Naive thymus-derived CD4-positive, alpha-beta T cell (primary cell): Measurements from ENCODE around the gene COL5A1. TPM values are rescaled to one million over a fixed set of nuclear protein-coding genes. Genes with fewer than 3 reads are reported as not detected.

Source experiments
- ATAC-seq: fragments of 150-1000 bp; cut with Tn5 transposase; 2 replicates; pipeline ENCODE4 v1.10.0; 2021; ENCODE audit warnings: mild to moderate bottlenecking, moderate library complexity
- CTCF ChIA-PET: fragments of 350-600 bp; sonication (Branson Sonifier 250); formaldehyde crosslinking; loops from one replicate; lab custom pipeline; 2021; ENCODE audit warnings: antibody characterized with exemption; lab: Charles Lee
- POLR2A ChIA-PET: fragments of 350-600 bp; sonication (Branson Sonifier 250); formaldehyde crosslinking; loops from one replicate; lab custom pipeline; 2021; ENCODE audit warnings: antibody characterized with exemption, inconsistent platforms; lab: Charles Lee
- DNase-seq, 9 donors: peaks; one replicate each; pipeline versions ENCODE4 v3.0.0 to v3.0.0-alpha.2; 2020 to 2022; ENCODE audit warnings: mixed read lengths in 1 of 9
- H3K27ac ChIP-seq: one replicate; pipeline ENCODE4 v1.7.0; 2013; ENCODE audit warnings: mild to moderate bottlenecking, low read depth, low read length, moderate library complexity
- H3K27me3 ChIP-seq, 2 donors: one replicate each; pipeline ENCODE4 v1.7.0; 2013; ENCODE audit warnings: low read length in 2 of 2, mild to moderate bottlenecking in 2 of 2, moderate library complexity in 2 of 2; ENCODE audit not compliant: control insufficient read depth in 2 of 2, insufficient read depth in 2 of 2
- H3K36me3 ChIP-seq, 3 experiments: 1 replicate in 2 of 3; 2 replicates in 1 of 3; pipeline ENCODE4 v1.7.0; 2013; ENCODE audit warnings: low read length in 3 of 3, mild to moderate bottlenecking in 3 of 3, moderate library complexity in 1 of 3; ENCODE audit not compliant: insufficient read depth in 3 of 3, control insufficient read depth in 2 of 3
- H3K4me1 ChIP-seq, 2 donors: one replicate each; pipeline ENCODE4 v1.7.0; 2013; ENCODE audit warnings: low read length in 2 of 2, mild to moderate bottlenecking in 2 of 2, moderate library complexity in 1 of 2; ENCODE audit not compliant: control insufficient read depth in 2 of 2, insufficient read depth in 2 of 2
- H3K4me3 ChIP-seq: 2 replicates; pipeline ENCODE4 v1.7.0; 2013; ENCODE audit warnings: mild to moderate bottlenecking, low read length
- H3K9me3 ChIP-seq, 3 experiments: 1 replicate in 2 of 3; 2 replicates in 1 of 3; pipeline ENCODE4 v1.7.0; 2013; ENCODE audit warnings: low read length in 3 of 3; ENCODE audit not compliant: control insufficient read depth in 2 of 3
- H3K27ac Mint-ChIP-seq, 9 donors: one replicate each; pipeline ENCODE4 v1.8.0; 2020 to 2022; ENCODE audit warnings: mixed read lengths in 9 of 9, mild to moderate bottlenecking in 8 of 9, moderate library complexity in 5 of 9, inconsistent platforms in 2 of 9
- H3K27me3 Mint-ChIP-seq, 5 donors: one replicate each; pipeline ENCODE4 v1.8.0; 2021 to 2022; ENCODE audit warnings: mixed read lengths in 5 of 5, mild to moderate bottlenecking in 1 of 5
- H3K36me3 Mint-ChIP-seq, 5 donors: one replicate each; pipeline ENCODE4 v1.8.0; 2020 to 2022; ENCODE audit warnings: mixed read lengths in 5 of 5, mild to moderate bottlenecking in 3 of 5, inconsistent platforms in 1 of 5
- H3K4me1 Mint-ChIP-seq, 7 donors: one replicate each; pipeline ENCODE4 v1.8.0; 2020 to 2022; ENCODE audit warnings: mixed read lengths in 7 of 7, mild to moderate bottlenecking in 3 of 7, inconsistent platforms in 1 of 7
- H3K4me3 Mint-ChIP-seq, 10 donors: one replicate each; pipeline ENCODE4 v1.8.0; 2020 to 2022; ENCODE audit warnings: mild to moderate bottlenecking in 10 of 10, mixed read lengths in 10 of 10, moderate library complexity in 6 of 10, inconsistent platforms in 2 of 10
- H3K9me3 Mint-ChIP-seq, 11 donors: one replicate each; pipeline ENCODE4 v1.8.0; 2020 to 2022; ENCODE audit warnings: mixed read lengths in 11 of 11, mild to moderate bottlenecking in 4 of 11, inconsistent platforms in 1 of 11, moderate library complexity in 1 of 11
- intact Hi-C, 2 donors: fragments of 100-400 bp; cut with micrococcal nuclease; formaldehyde crosslinking; loops; one replicate each; pipeline ENCODE4 v1.15.1; 2023
- polyA plus RNA-seq, 2 donors: library from polyadenylated mRNA; unstranded; fragments of 300-500 nt; fragmentation: Illumina TruSeq; gene quantifications; one replicate each; pipeline ENCODE4 v1.2.3, GENCODE V29; 2021
- total RNA-seq, 6 experiments: library from RNA in 5 of 6; stranded (reverse) in 5 of 6; gene quantifications; 1 replicate in 5 of 6; 2 replicates in 1 of 6; pipeline ENCODE4 v1.2.3 and lab custom pipeline; 2021 to 2026

The COL5A1 gene
- total RNA-seq, result under 1 TPM; 0.16 to 0.56 (median 0.24) TPM
- not detected for polyA plus RNA-seq
- 1.6 reads per million, percentile 5 among the genes with 10 or more reads in this experiment for total RNA-seq (lab: John Stamatoyannopoulos, UW)

DNA sequence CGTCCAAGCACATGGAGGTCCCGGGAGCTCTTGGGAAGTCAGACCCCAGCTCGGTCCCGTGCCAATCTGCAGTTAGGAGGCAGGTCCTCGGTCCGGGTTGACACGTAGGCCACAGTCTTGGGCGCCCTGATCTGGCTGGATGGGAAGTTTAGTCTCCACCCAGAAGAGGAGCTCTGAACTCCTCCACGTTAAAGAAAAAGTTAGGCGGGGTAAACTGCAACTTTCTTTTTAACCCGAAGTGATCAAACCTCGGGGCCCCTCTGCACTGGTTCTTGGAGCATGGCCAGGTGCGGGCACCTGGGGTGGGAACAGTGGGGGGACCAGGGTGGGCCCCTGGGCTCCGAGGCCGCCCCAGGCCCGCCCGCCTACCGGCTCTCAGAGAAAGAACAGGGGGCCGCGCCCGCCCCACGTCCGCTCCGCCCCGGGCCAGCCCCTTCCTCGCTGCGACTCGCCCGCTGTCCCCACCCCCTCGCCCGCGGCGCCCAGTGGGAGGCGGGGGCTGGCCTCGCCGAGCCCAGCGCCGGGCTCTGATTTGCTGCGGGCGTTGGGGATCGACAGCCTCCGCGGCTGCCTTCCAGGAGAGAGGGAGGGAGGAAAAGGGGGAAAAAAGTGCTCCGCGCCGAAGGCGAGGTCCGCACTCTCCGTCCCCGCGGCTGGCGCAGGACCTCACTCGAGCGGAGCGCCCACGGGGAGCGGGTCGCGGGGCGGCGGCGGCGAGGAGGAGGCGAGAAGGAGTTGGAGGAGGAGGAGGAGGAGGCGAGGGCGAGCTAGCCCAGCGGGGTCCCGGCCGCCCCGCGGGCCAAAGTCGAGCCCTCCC lies at the start of gene COL5A1:
Gene COL5A1, plus strand, starts transcription at position 631 of the 817 bp plus-strand sequence. CDS start 385 bp downstream, outside the sequence.
- intact Hi-C loops, result loop anchor here in 1 of 2 donors (10.0 kb wide), 1 partner anchor 1193 kb away; no protein-coding TSS in a partner anchor
- Histone ChIP-seq H3K36me3 (no peaks in the 10 kb centered on the region), H3K4me1 (no peaks in the 10 kb centered on the region), H3K27ac (no peak within 1 kb of the TSS), H3K4me3 (peak within 1 kb of the TSS; percentile 35), H3K9me3 (no peaks in the 10 kb centered on the region), H3K27me3 (no peaks in the 10 kb centered on the region)
- H3K27me3 Mint-ChIP-seq, result peaks cover 7 to 35% (median 12%) of the 10 kb centered on the region in 5 donors
- ChIA-PET POLR2A (no interaction called here), CTCF (no interaction called here)
- H3K36me3 Mint-ChIP-seq, result no peaks in the 10 kb centered on the region
- ATAC-seq (peak; percentile 88), DNase-seq (peak in 8 of 9 donors; percentile 10 to 55 (median 39))
- H3K27ac Mint-ChIP-seq, result no peak within 1 kb of the TSS
- H3K4me1 Mint-ChIP-seq, result peaks cover 0 to 6% (median 0%) of the 10 kb centered on the region in 7 donors
- peaks cover 0 to 2% (median 0%) of the 10 kb centered on the region in 11 donors for H3K9me3 Mint-ChIP-seq
- peak within 1 kb of the TSS in 9 of 10 donors; percentile 42 to 78 (median 70) for H3K4me3 Mint-ChIP-seq

DNA sequence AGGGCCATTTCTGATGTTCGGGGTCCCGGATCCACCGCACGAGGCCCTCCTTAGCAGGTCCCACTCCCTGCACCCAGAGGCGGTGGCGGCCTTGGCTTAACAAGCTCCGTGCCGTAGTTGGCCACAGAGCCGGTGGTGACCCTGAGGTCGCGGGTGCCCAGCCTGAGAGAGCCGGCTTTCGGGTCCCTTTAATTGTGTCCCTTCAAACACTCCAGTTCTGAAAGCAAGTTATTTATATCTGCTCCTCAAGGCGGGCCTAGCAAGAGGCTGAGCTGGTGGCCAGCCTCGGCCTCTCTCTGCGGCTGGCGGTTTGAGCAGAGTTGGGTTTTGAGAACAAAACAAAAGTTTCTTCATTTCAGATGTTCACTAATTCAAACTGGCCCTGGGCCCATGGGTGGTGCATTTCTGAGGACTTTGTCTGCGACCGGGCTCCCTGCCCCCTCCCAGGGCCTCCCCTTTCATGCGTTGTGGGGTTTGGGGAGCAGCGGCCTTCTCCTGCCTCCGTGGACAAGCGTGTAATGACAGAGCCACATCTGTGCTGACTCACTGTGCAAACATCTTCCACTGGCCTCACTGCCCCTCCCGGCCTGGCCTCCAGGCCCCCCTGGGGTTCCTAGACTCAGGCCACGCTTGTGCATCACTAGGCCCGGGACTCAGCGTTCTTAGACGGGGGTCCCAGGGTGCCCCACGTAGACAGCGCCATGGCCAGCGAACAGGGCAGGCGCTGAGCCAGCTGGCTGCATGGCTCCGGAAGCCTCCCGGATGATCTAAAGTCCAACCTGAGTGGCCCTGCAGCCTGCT lies 49.4 kb upstream of the COL5A1 start:
- Mint-ChIP-seq H3K4me3 (no peak overlapping the region), H3K36me3 (no peaks in the 10 kb centered on the region), H3K27me3 (peaks cover 0 to 19% (median 5%) of the 10 kb centered on the region in 5 donors), H3K4me1 (no peaks in the 10 kb centered on the region), H3K27ac (no peak overlapping the region), H3K9me3 (no peaks in the 10 kb centered on the region)
- POLR2A ChIA-PET, result no interaction called here
- intact Hi-C loops, result no loop called here
- no peak for ATAC-seq
- no peak overlapping the region for H3K27ac ChIP-seq
- no peak overlapping the region for H3K4me3 ChIP-seq
- H3K27me3 ChIP-seq, result no peaks in the 10 kb centered on the region
- H3K9me3 ChIP-seq, result no peaks in the 10 kb centered on the region
- CTCF ChIA-PET, result interaction anchor here (0.7 kb wide), 1 partner anchor 22 kb away, joined by 3 read pairs; no protein-coding TSS in a partner anchor
- no peaks in the 10 kb centered on the region for H3K36me3 ChIP-seq
- H3K4me1 ChIP-seq, result no peaks in the 10 kb centered on the region
- no peak for DNase-seq

DNA sequence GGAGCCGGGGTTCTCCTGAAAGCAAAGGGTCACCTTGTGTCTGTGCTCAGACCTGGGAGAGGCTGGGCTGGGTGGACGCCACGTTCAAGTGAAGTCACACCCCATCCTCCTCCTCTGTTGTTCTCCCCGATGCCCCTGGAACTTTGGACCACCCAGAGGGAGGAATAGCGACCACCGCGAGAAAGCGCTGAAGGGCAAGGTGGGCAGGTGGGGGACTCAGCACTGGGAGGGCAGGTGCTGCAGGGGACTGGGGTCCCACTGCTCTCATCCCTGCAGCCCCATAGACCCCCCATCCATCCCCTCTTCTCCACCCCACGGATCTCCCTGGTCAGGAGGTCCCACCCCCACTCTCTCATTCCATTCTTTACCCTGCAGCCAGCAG lies 48.8 kb upstream of the COL5A1 start:
- intact Hi-C loops, result no loop called here
- Mint-ChIP-seq H3K36me3 (no peaks in the 10 kb centered on the region), H3K27me3 (peaks cover 0 to 21% (median 5%) of the 10 kb centered on the region in 5 donors), H3K4me3 (no peak overlapping the region), H3K9me3 (no peaks in the 10 kb centered on the region), H3K27ac (no peak overlapping the region), H3K4me1 (no peaks in the 10 kb centered on the region)
- no peaks in the 10 kb centered on the region for H3K4me1 ChIP-seq
- H3K4me3 ChIP-seq, result no peak overlapping the region
- no peaks in the 10 kb centered on the region for H3K36me3 ChIP-seq
- CTCF ChIA-PET, result no interaction called here
- no peaks in the 10 kb centered on the region for H3K9me3 ChIP-seq
- POLR2A ChIA-PET, result no interaction called here
- no peaks in the 10 kb centered on the region for H3K27me3 ChIP-seq
- DNase-seq, result no peak
- H3K27ac ChIP-seq, result no peak overlapping the region
- ATAC-seq, result no peak

DNA sequence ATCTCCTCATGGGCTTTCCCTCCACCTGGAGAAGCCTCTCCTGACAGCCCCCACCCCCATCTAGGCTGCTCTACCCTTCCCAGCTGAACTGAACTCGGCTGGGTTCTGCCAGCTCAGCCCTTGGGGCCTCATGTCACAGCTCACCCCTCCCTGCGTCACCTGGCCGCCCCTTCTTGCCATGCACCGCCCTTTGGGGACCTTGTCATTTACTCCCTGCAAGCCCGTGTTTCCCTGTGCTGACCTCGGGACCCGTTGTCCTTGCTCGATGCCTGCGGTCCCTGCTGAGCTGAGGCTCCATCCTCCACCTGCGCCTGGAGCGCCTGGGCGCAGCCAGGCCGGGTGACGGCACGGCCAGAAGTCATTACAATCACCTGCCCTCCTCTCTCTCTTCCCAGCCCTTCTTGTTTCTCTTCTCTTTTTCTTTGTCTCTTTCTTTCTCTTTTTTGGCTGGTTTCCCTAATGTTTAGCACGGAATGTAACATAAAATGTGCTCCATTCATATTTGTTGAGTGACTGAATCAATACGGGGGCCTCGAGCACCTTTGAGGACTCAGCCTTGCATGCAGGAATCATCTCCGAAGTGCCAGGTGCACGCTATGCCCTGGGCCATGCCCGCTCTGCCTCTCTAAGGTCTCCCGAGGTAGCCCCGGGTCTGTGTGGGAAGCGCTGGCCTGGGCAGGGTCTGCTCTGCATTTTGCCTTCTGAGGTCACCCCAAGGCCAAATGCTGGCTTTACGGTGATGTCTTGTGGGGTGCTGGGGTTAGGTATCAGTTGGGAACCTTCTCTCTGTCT lies 48.1 kb upstream of the COL5A1 start:
- ChIA-PET POLR2A (no interaction called here), CTCF (no interaction called here)
- no peak for DNase-seq
- H3K9me3 ChIP-seq, result no peaks in the 10 kb centered on the region
- H3K4me3 Mint-ChIP-seq, result no peak overlapping the region
- no peak overlapping the region for H3K27ac Mint-ChIP-seq
- H3K36me3 ChIP-seq, result no peaks in the 10 kb centered on the region
- peaks cover 0 to 27% (median 5%) of the 10 kb centered on the region in 5 donors for H3K27me3 Mint-ChIP-seq
- no peak for ATAC-seq
- no peaks in the 10 kb centered on the region for H3K27me3 ChIP-seq
- intact Hi-C loops, result no loop called here
- no peak overlapping the region for H3K27ac ChIP-seq
- no peaks in the 10 kb centered on the region for H3K36me3 Mint-ChIP-seq
- no peaks in the 10 kb centered on the region for H3K9me3 Mint-ChIP-seq
- no peaks in the 10 kb centered on the region for H3K4me1 Mint-ChIP-seq
- H3K4me3 ChIP-seq, result no peak overlapping the region
- no peaks in the 10 kb centered on the region for H3K4me1 ChIP-seq

DNA sequence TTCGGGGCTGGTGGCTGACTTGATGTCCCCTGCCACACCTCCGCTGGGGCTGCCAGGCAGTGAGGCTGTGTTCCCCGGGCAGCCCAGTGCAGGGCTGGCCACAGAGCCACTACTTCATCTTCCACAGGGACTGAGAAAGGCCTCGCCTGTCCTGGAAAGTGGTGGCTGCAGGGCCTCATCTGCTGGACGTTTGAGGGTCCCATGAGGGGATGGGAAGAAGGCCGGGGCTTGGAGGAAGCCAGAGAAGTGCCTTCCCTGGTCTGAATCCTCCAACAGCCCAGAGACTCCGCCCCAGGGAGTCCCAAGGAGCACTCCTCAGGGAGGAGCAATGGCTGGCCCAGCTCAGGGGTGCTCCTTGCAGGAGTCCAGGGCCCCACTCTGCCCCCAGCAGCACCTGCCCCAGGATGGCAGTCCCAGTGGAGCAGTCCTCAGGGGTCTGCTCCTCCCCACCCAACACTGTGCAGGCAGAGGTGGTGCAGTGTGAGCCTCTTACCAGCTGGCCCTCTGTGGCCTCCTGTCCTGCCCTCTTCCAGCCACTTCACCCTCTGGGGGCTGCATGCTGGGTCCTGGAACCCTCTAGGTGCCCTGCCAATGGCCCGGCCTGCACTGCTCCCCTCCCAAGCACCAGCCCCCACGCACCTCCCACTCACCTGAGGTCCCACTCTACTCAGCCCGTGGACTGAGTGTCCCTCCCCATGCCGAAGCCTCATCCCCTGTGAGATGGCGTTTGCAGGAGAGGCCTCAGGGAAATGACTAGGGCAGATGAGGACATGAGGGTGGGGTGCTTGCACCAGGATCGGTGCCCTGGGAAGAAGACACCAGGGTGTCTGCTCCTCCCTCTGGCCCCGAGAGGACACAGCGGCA lies 47.3 kb upstream of the COL5A1 start:
- ChIA-PET POLR2A (no interaction called here), CTCF (no interaction called here)
- Histone ChIP-seq H3K4me3 (no peak overlapping the region), H3K36me3 (no peaks in the 10 kb centered on the region), H3K9me3 (no peaks in the 10 kb centered on the region), H3K27ac (no peak overlapping the region), H3K4me1 (no peaks in the 10 kb centered on the region), H3K27me3 (no peaks in the 10 kb centered on the region)
- DNase-seq (no peak), ATAC-seq (no peak)
- H3K27me3 Mint-ChIP-seq, result peaks cover 0 to 23% (median 5%) of the 10 kb centered on the region in 5 donors
- no peaks in the 10 kb centered on the region for H3K36me3 Mint-ChIP-seq
- intact Hi-C loops, result no loop called here
- H3K4me3 Mint-ChIP-seq, result no peak overlapping the region
- no peaks in the 10 kb centered on the region for H3K4me1 Mint-ChIP-seq
- H3K27ac Mint-ChIP-seq, result no peak overlapping the region
- no peaks in the 10 kb centered on the region for H3K9me3 Mint-ChIP-seq

DNA sequence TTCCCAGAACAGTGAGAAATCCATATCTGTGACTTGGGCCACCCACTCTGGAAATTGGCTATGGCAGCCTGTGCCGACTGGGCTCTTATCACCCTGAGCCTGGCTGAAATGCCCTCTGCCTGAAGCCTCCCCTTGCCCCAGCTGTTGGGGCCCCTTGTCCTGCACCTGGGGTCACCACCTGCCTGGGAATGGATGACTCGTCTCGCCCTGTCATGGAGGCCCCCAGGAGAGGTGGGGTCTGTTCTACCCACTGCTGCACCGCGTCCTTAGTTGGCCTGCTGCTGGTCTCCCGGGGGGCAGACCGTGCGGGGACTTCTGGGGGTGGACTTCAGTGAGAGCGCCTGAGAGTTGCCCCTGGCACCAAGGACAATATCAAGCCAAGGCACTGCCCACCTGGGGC lies 46.6 kb upstream of the COL5A1 start:
- no peaks in the 10 kb centered on the region for H3K4me1 Mint-ChIP-seq
- DNase-seq (no peak), ATAC-seq (no peak)
- ChIA-PET POLR2A (no interaction called here), CTCF (no interaction called here)
- no peak overlapping the region for H3K27ac Mint-ChIP-seq
- Histone ChIP-seq H3K27ac (no peak overlapping the region), H3K36me3 (no peaks in the 10 kb centered on the region), H3K4me3 (no peak overlapping the region), H3K4me1 (no peaks in the 10 kb centered on the region), H3K9me3 (no peaks in the 10 kb centered on the region), H3K27me3 (no peaks in the 10 kb centered on the region)
- intact Hi-C loops, result no loop called here
- H3K4me3 Mint-ChIP-seq, result no peak overlapping the region
- H3K36me3 Mint-ChIP-seq, result no peaks in the 10 kb centered on the region
- H3K9me3 Mint-ChIP-seq, result no peaks in the 10 kb centered on the region
- H3K27me3 Mint-ChIP-seq, result peaks cover 0 to 16% (median 5%) of the 10 kb centered on the region in 5 donors
